Lower lobe of right lung (tissue), 2 donors: ENCODE data around the gene CDYL2. TPM values are rescaled to one million over a fixed set of nuclear protein-coding genes. Genes with fewer than 3 reads are reported as not detected.

Experiments used
- ATAC-seq, 2 donors: fragments of 200-7000 bp; cut with Tn5 transposase; one replicate each; pipeline ENCODE4 v1.9.1; 2020 to 2022; ENCODE audit warnings: mild to moderate bottlenecking in 2 of 2, moderate library complexity in 2 of 2
- DNase-seq: peaks from one replicate; pipeline ENCODE4 v3.0.0-alpha.2; 2020
- H3K27ac ChIP-seq: fragments of 200-600 bp; one replicate; pipeline ENCODE4 v1.8.0; 2022
- H3K27me3 ChIP-seq: fragments of 200-600 bp; one replicate; pipeline ENCODE4 v1.8.0; 2022; ENCODE audit warnings: low read depth
- H3K36me3 ChIP-seq: fragments of 200-600 bp; one replicate; pipeline ENCODE4 v1.8.0; 2022; ENCODE audit warnings: mild to moderate bottlenecking
- H3K4me1 ChIP-seq: fragments of 200-600 bp; one replicate; pipeline ENCODE4 v1.8.0; 2022
- H3K4me3 ChIP-seq: fragments of 200-600 bp; one replicate; pipeline ENCODE4 v1.8.0; 2022; ENCODE audit warnings: mild to moderate bottlenecking
- H3K9me3 ChIP-seq: fragments of 200-600 bp; one replicate; pipeline ENCODE4 v1.8.0; 2022
- CTCF ChIP-seq: fragments of 200-600 bp; IDR thresholded peaks from one replicate; pipeline ENCODE4 v1.8.0; 2022; ENCODE audit warnings: antibody characterized with exemption, mild to moderate bottlenecking
- intact Hi-C: fragments of 100-400 bp; cut with DNase I; formaldehyde crosslinking; loops from one replicate; pipeline ENCODE4 v1.11.0; 2022
- total RNA-seq: library from RNA; stranded (reverse); fragmentation: NEBNext Ultra II Directional; extraction: Animal tissue kit (Norgen Biotek cat#: 25700); gene quantifications from one replicate; pipeline ENCODE4 v1.2.1, GENCODE V29; 2021
- donor health status: DM: no; HTN: yes; CAD: no; lungs with severe emphysema.

The CDYL2 gene
- total RNA-seq, 1 donor from 2014 or later = 14.7 TPM

- intact Hi-C loops = no loop called here
- TF ChIP-seq CTCF = no peak
Observed at GRCh38 chr16:80667925-80668324, 136.5 kb downstream of the CDYL2 start.

DNA sequence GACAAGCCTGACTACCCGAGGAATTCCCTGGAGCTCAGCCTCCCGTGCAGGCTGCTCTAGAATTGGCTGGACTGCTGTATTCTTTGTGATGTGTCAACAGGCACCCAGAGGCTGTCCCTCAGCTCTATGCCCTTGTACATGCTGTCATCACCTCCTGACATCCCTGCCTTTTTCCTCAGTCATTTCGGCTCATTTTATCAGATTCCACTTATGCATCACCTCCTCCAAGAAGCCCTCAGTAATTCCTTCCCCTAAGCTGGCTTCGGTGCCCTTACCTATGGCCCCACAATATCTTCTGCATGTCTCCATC lies 137.2 kb downstream of the CDYL2 start:
- ATAC-seq (no peak), DNase-seq (no peak)
- Histone ChIP-seq H3K9me3 (no peaks in the 10 kb centered on the region), H3K4me1 (no peaks in the 10 kb centered on the region), H3K27me3 (no peaks in the 10 kb centered on the region), H3K27ac (no peak overlapping the region), H3K36me3 (no peaks in the 10 kb centered on the region), H3K4me3 (no peak overlapping the region)
- no peak for TF ChIP-seq CTCF
- intact Hi-C loops = no loop called here

More at GRCh38 chr16:80667925-80668324, 136.5 kb downstream of the CDYL2 start:
- no peaks in the 10 kb centered on the region for H3K27me3 ChIP-seq
- no peaks in the 10 kb centered on the region for H3K36me3 ChIP-seq
- ATAC-seq (no peak), DNase-seq (no peak)
- no peaks in the 10 kb centered on the region for H3K4me1 ChIP-seq
- no peak overlapping the region for H3K27ac ChIP-seq
- H3K4me3 ChIP-seq = no peak overlapping the region
- H3K9me3 ChIP-seq = no peaks in the 10 kb centered on the region

DNA sequence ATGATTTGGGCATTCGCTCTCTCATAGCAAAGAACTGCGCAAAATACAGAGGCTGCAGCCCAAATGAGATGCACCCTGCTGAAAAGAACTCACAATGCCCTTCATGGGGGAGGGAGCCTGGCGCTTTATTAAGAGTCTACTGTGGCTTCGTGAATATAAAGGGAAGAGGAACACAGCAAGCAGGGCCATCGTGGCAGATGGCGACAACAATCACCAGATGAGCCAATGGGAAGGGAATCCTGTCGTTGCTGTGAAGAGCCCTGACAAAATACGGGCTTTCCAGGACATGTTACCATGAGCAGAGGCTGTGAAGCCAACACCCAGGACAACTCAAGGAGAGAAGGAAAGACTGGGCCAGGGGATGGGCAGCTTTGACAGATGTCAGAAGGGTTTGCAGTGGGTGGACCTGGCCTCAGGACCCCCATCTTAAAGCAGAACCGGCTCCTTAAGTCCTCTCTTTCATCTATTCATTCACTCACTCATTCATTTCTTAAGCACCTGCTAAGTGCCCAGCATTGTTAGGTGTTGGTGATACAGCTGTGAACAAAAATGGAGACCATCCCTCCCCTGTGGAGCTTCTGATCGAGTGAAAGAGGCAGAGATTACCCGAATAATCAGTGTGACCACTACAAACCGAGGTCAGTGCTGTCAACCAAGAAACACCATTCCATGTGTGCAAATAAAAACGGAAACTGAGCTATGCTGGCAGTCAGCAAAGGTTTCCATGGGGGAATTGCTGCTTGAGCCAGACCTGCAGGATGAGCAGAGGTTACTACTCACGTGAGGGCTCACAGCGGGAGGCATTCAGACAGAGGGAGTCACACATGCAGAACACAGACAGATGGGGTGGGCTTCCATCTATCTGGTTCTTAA lies 137.8 kb downstream of the CDYL2 start:
- ATAC-seq (no peak), DNase-seq (no peak)
- Histone ChIP-seq H3K27ac (no peak overlapping the region), H3K4me1 (no peaks in the 10 kb centered on the region), H3K27me3 (no peaks in the 10 kb centered on the region), H3K36me3 (no peaks in the 10 kb centered on the region), H3K9me3 (no peaks in the 10 kb centered on the region), H3K4me3 (no peak overlapping the region)
- intact Hi-C loops = no loop called here
- no peak for TF ChIP-seq CTCF

DNA sequence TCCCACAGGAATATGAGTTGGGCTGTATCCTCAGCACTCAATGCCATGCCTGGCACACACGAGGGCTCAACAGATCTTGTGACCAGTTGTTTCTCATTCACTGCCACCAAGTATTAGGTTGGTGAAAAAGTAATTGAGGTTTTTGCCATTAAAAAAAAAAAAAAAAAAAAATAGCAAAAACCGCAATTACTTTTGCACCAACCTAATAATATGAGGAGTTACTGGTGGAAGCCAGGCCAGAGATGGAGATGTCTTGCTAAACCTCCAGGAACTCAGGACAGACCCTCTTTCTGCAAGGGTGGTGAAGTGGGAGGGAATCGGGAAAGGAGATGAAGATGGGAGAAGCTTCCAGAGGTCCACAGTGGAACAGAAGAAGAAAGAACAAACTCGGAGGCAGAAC lies 139.0 kb downstream of the CDYL2 start:
- DNase-seq (no peak), ATAC-seq (no peak)
- Histone ChIP-seq H3K27me3 (no peaks in the 10 kb centered on the region), H3K4me1 (no peaks in the 10 kb centered on the region), H3K27ac (no peak overlapping the region), H3K4me3 (no peak overlapping the region), H3K36me3 (no peaks in the 10 kb centered on the region), H3K9me3 (no peaks in the 10 kb centered on the region)
- intact Hi-C loops = no loop called here
- no peak for TF ChIP-seq CTCF

GRCh38 chr16:80664786-80665185 lies 139.6 kb downstream of the CDYL2 start:
- DNase-seq (no peak), ATAC-seq (no peak)
- TF ChIP-seq CTCF = no peak
- H3K9me3 ChIP-seq = peaks cover 6% of the 10 kb centered on the region
- no peak overlapping the region for H3K27ac ChIP-seq
- no peaks in the 10 kb centered on the region for H3K36me3 ChIP-seq
- intact Hi-C loops = no loop called here
- no peaks in the 10 kb centered on the region for H3K27me3 ChIP-seq
- no peak overlapping the region for H3K4me3 ChIP-seq
- H3K4me1 ChIP-seq = no peaks in the 10 kb centered on the region
